Liver (tissue), 9 donors: Measurements from ENCODE around the gene ESPN. TPM values are rescaled to one million over a fixed set of nuclear protein-coding genes. Genes with fewer than 3 reads are reported as not detected.
A peak's percentile ranks its signal among the peaks of the same experiment; 100 is the strongest.

Experiments
- DNase-seq: peaks from one replicate; pipeline ENCODE4 v3.0.0-alpha.2; 2017; ENCODE audit warnings: low spot score
- H3K27ac ChIP-seq, 2 donors: one replicate each; pipeline ENCODE4 v1.7.0; 2013; ENCODE audit warnings: inconsistent platforms in 2 of 2, low read length in 2 of 2, control low read depth in 1 of 2, low read depth in 1 of 2, mild to moderate bottlenecking in 1 of 2
- H3K27me3 ChIP-seq, 4 donors: one replicate each; pipeline versions ENCODE4 v1.6.1 to v1.7.0; 2013; ENCODE audit warnings: low read length in 3 of 4, inconsistent platforms in 1 of 4, mild to moderate bottlenecking in 1 of 4, moderate library complexity in 1 of 4; ENCODE audit not compliant: control insufficient read depth in 4 of 4, insufficient read depth in 4 of 4
- H3K36me3 ChIP-seq, 4 donors: one replicate each; pipeline versions ENCODE4 v1.6.1 to v1.7.0; 2013; ENCODE audit warnings: low read length in 3 of 4, mild to moderate bottlenecking in 3 of 4, low read depth in 1 of 4, moderate library complexity in 1 of 4; ENCODE audit not compliant: control insufficient read depth in 4 of 4, insufficient read depth in 3 of 4
- H3K4me1 ChIP-seq, 4 donors: one replicate each; pipeline versions ENCODE4 v1.6.1 to v1.7.0; 2013; ENCODE audit warnings: low read length in 3 of 4, mild to moderate bottlenecking in 3 of 4, moderate library complexity in 1 of 4; ENCODE audit not compliant: control insufficient read depth in 4 of 4, insufficient read depth in 4 of 4
- H3K4me3 ChIP-seq, 3 donors: one replicate each; pipeline versions ENCODE4 v1.6.1 to v1.7.0; 2013; ENCODE audit warnings: low read length in 3 of 3, control low read depth in 1 of 3, low read depth in 1 of 3, mild to moderate bottlenecking in 1 of 3
- H3K9ac ChIP-seq, 2 donors: one replicate each; pipeline ENCODE4 v1.7.0; 2013; ENCODE audit warnings: low read length in 2 of 2, mild to moderate bottlenecking in 2 of 2, moderate library complexity in 2 of 2, control low read depth in 1 of 2, low read depth in 1 of 2
- H3K9me3 ChIP-seq, 4 donors: one replicate each; pipeline versions ENCODE4 v1.6.1 to v1.7.0; 2013; ENCODE audit warnings: low read length in 3 of 4; ENCODE audit not compliant: control insufficient read depth in 4 of 4
- GABPA ChIP-seq, 2 donors: IDR thresholded peaks in 1 of 2; conservative IDR thresholded peaks in 1 of 2; 2 replicates each; pipeline ENCODE4 v1.6.1; 2016; ENCODE audit warnings: antibody characterized with exemption in 2 of 2, mild to moderate bottlenecking in 1 of 2, moderate library complexity in 1 of 2
- NR2F2 ChIP-seq: IDR thresholded peaks from 2 replicates; pipeline ENCODE4 v1.6.1; 2016; ENCODE audit warnings: antibody characterized with exemption
- SP1 ChIP-seq: IDR thresholded peaks from 2 replicates; pipeline ENCODE4 v1.6.1; 2018; ENCODE audit warnings: antibody characterized with exemption, mild to moderate bottlenecking
- TAF1 ChIP-seq: conservative IDR thresholded peaks from 2 replicates; pipeline ENCODE4 v1.6.1; 2016; ENCODE audit warnings: antibody characterized with exemption, mild to moderate bottlenecking
- YY1 ChIP-seq: IDR thresholded peaks from 2 replicates; pipeline ENCODE4 v1.6.1; 2016; ENCODE audit warnings: antibody characterized with exemption, mild to moderate bottlenecking
- WGBS: extraction: QIAGEN DNeasy Blood & Tissue Kit; methylation state at CpG from one replicate; pipeline ENCODE4 v1.1.7; 2013; 5-methylcytosine and 5-hydroxymethylcytosine counted together
- polyA plus RNA-seq, 2 donors: library from polyadenylated mRNA; stranded (reverse) in 1 of 2; unstranded in 1 of 2; fragments of 200-250 nt in 1 of 2; fragments of >200 nt in 1 of 2; fragmentation: Nextera tagmentation in 1 of 2; extraction: Ambion mirVana in 1 of 2; gene quantifications; one replicate each; pipeline versions ENCODE4 v1.2.1 to v1.2.3, GENCODE V29; 2013 to 2015
- total RNA-seq, 2 donors: library from RNA; depleted of rRNA; stranded (reverse); fragments of >200 nt; gene quantifications; one replicate each; pipeline ENCODE4 v1.2.3, GENCODE V29; 2014
- TF ChIP-seq, protein P1 (sequence below): IDR thresholded peaks from 2 replicates; pipeline ENCODE4 v1.6.1; 2016; ENCODE audit warnings: antibody characterized with exemption
- TF ChIP-seq, protein P2 (sequence below): IDR thresholded peaks from 2 replicates; pipeline ENCODE4 v1.6.1; 2016; ENCODE audit warnings: antibody characterized with exemption, mild to moderate bottlenecking
- TF ChIP-seq, protein P3 (sequence below): IDR thresholded peaks from 2 replicates; pipeline ENCODE4 v1.6.1; 2016; ENCODE audit warnings: antibody characterized with exemption
- donor health status: healthy.
- donor health status: healthy.
- donor health status: healthy.
- donor health status: healthy.
- donor health status: healthy.

ESPN gene
- total and polyA plus RNA-seq, 4 donors, result 61.5 to 103 (median 68.2) TPM

DNA sequence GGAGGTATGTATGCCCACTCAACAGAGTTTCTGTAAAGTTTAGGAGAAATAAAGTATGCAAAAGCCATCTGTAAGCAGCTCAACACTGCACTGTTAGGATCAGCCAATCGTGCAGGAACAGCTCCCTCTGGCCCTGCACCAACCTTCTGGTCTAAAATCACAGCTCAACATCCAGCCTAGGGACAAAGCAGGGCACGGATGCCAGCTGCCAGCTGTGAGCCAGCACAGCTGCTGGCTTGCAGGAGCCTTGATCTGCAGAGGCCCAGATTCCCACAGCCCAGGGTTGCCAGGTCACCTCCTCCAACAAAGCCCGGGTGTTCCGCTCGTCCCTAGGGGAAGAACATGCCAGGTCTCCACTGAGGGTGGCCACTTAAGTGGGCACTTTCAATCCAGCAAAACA is 39.6 kb upstream of the ESPN start (continued):
- TF ChIP-seq, protein P1, sequence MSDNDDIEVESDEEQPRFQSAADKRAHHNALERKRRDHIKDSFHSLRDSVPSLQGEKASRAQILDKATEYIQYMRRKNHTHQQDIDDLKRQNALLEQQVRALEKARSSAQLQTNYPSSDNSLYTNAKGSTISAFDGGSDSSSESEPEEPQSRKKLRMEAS, result no peak

DNA sequence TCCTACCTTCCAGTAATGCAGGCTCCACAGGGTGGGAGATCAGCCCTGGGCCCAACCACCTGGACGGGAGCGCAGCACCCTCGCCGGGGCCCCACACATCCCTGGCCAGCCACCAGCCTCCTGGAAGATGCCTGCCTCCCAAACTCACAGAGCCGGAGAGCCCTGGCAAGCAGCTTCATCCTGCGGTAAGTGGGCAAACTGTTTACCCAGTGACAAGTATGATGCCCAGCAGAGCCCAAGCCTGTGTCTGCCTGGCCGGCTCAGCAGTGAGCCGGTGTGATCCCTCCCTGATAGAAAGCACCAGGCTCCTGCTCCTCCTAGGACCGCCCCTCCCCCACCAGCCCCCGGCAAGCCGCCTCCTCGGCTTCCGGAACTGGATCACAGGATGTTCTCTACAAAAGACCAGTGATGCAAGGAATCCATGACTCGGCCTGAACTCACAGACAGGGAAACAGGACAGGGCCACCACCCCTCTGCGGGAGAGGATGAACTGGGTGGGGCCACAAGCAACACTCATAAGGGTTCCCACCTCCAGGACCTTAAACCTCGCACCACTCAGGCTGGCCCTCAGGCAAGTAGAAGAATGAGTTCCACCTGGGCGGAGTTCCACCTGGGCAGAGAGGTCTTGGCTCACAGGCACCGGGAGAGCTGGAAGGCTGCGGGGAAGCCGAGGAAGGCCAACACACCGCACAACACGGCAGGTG is 38.9 kb upstream of the ESPN start:
- no peak overlapping the region for H3K9ac ChIP-seq
- no peaks in the 10 kb centered on the region for H3K9me3 ChIP-seq
- no peaks in the 10 kb centered on the region for H3K4me1 ChIP-seq
- H3K36me3 ChIP-seq, result no peaks in the 10 kb centered on the region
- H3K4me3 ChIP-seq, result no peak overlapping the region
- TF ChIP-seq YY1, result no peak
- TF ChIP-seq TAF1, result no peak
- TF ChIP-seq, protein P2, sequence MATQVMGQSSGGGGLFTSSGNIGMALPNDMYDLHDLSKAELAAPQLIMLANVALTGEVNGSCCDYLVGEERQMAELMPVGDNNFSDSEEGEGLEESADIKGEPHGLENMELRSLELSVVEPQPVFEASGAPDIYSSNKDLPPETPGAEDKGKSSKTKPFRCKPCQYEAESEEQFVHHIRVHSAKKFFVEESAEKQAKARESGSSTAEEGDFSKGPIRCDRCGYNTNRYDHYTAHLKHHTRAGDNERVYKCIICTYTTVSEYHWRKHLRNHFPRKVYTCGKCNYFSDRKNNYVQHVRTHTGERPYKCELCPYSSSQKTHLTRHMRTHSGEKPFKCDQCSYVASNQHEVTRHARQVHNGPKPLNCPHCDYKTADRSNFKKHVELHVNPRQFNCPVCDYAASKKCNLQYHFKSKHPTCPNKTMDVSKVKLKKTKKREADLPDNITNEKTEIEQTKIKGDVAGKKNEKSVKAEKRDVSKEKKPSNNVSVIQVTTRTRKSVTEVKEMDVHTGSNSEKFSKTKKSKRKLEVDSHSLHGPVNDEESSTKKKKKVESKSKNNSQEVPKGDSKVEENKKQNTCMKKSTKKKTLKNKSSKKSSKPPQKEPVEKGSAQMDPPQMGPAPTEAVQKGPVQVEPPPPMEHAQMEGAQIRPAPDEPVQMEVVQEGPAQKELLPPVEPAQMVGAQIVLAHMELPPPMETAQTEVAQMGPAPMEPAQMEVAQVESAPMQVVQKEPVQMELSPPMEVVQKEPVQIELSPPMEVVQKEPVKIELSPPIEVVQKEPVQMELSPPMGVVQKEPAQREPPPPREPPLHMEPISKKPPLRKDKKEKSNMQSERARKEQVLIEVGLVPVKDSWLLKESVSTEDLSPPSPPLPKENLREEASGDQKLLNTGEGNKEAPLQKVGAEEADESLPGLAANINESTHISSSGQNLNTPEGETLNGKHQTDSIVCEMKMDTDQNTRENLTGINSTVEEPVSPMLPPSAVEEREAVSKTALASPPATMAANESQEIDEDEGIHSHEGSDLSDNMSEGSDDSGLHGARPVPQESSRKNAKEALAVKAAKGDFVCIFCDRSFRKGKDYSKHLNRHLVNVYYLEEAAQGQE, result no peak
- TF ChIP-seq GABPA (IDR thresholded peaks at IDR 0.05 in 1 of 2, conservative IDR thresholded peaks at IDR 0.05 in 1 of 2), result peak; percentile 36 to 55
- H3K27ac ChIP-seq, result no peak overlapping the region
- WGBS, result 82% methylated on average over 22 of the region's 22 CpGs
- DNase-seq, result no peak
- no peaks in the 10 kb centered on the region for H3K27me3 ChIP-seq

DNA sequence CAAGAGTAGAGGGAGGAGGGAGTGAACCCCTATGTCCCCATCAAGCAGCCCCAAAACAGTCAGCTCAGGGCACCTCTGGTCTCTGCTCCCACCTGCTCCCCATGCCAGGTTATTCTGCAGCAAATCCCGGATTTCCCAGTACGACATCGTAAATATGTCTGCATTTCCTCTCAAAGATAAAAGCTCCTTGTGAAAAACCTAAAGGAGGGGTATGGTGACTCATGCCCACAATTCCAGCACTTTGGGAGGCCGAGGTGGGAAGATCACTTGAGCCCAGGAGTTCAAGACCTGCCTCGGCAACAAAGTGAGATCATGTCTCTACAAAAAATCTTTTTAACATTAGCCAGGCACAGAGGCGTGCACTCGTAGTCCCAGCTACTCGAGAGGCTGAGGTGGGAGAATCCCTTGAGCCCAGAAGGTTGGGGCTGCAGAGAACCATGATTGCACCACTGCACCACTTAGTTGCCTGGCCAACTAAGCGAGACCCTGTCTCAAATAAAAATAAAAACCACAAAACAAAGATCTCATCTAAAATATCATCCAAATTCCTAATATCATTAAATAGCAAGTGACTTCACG is 38.1 kb upstream of the ESPN start:
- no peak overlapping the region for H3K4me3 ChIP-seq
- H3K27me3 ChIP-seq, result no peaks in the 10 kb centered on the region
- peaks cover 0 to 1% (median 0%) of the 10 kb centered on the region in 4 donors for H3K4me1 ChIP-seq
- DNase-seq, result no peak
- TF ChIP-seq NR2F2 (no peak), SP1 (no peak)
- TF ChIP-seq, protein P3, sequence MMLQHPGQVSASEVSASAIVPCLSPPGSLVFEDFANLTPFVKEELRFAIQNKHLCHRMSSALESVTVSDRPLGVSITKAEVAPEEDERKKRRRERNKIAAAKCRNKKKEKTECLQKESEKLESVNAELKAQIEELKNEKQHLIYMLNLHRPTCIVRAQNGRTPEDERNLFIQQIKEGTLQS, result no peak
- TF ChIP-seq, protein P2, result no peak
- no peak overlapping the region for H3K9ac ChIP-seq
- H3K27ac ChIP-seq, result no peak overlapping the region
- no peaks in the 10 kb centered on the region for H3K36me3 ChIP-seq
- no peaks in the 10 kb centered on the region for H3K9me3 ChIP-seq
- WGBS, result 87% methylated on average over 10 of the region's 10 CpGs
